Thoracic aorta (tissue), 2 donors: ENCODE results near the gene NEDD9. TPM values are rescaled to one million over a fixed set of nuclear protein-coding genes. Genes with fewer than 3 reads are reported as not detected.

Source experiments
- ATAC-seq: fragments of 150-250 bp; one replicate; pipeline ENCODE4 v1.8.0; 2017; ENCODE audit warnings: low read depth; ENCODE audit not compliant: insufficient number of reproducible peaks, low FRiP score
- DNase-seq: peaks from one replicate; pipeline ENCODE4 v3.0.0-alpha.2; 2020; ENCODE audit warnings: low spot score
- H3K27ac ChIP-seq, 2 donors: fragments of 200-600 bp; sonication (generic); 1 replicate in 1 of 2; 2 replicates in 1 of 2; pipeline ENCODE4 v1.5.1; 2016; ENCODE audit warnings: mild to moderate bottlenecking in 2 of 2, moderate library complexity in 2 of 2
- H3K27me3 ChIP-seq: fragments of 200-600 bp; sonication (generic); replicated peaks from 2 replicates; pipeline ENCODE4 v1.6.0; 2016; ENCODE audit warnings: mild to moderate bottlenecking; ENCODE audit not compliant: insufficient read depth
- H3K36me3 ChIP-seq: fragments of 200-600 bp; sonication (generic); one replicate; pipeline ENCODE4 v1.5.1; 2016
- H3K4me1 ChIP-seq, 2 donors: fragments of 200-600 bp; sonication (generic); 1 replicate in 1 of 2; 2 replicates in 1 of 2; pipeline versions ENCODE4 v1.5.1 to v1.6.0; 2016; ENCODE audit warnings: low read depth in 2 of 2, mild to moderate bottlenecking in 1 of 2; ENCODE audit not compliant: control insufficient read depth in 1 of 2
- H3K4me3 ChIP-seq: fragments of 200-600 bp; sonication (generic); 2 replicates; pipeline ENCODE4 v1.5.1; 2016; ENCODE audit warnings: mild to moderate bottlenecking
- H3K9me3 ChIP-seq: fragments of 200-600 bp; sonication (generic); 2 replicates; pipeline ENCODE4 v1.5.1; 2016
- total RNA-seq, 2 donors: library from RNA; depleted of rRNA; stranded (reverse); fragments of >200 nt; gene quantifications; one replicate each; pipeline versions ENCODE4 v1.1.0 to v1.2.3, GENCODE V29; 2016
- TF ChIP-seq, protein P1 (sequence below): fragments of 200-600 bp; sonication (generic); IDR thresholded peaks from one replicate; pipeline ENCODE4 v1.5.1; 2019; ENCODE audit warnings: antibody characterized with exemption

The NEDD9 gene
- total RNA-seq, 2 donors from 2014 or later = 122 to 181 TPM

DNA sequence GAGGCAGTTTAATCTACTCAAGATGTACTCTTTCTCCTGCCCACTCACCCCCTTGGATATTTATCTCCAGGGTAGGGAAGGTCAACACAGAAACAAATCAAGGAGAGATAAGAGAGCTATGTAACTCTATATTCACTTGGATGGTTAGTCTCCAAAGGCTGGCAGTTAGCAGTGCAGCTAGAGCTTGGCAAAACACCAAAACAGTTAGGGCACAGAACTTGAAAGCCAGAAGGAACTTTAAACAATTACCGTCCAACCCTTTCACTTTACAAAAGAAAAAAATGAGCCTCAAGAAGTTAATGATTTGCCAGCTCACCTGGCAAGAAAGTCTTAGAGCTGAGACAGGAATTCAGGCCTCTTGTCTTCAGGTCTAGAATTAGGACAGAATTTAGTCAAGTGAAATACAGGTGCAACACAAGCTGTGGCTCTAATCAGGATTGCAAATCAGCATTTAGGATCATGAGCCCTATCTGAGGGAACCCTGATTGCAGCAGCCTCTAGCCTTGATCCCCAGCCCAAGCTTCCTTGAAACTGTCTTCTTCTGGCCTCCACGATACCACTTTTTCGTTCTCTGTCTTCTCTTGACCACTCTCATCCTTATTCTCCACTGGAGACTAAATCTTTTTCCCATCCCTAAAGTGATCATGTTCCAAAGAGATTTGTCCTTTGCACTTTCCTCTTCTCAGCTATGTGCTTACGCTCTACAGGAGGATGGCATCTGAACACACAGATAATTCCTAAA, 14.9 kb downstream of the NEDD9 start:
- ATAC-seq (no peak), DNase-seq (no peak)
- Histone ChIP-seq H3K9me3 (no peaks in the 10 kb centered on the region), H3K27me3 (no peaks in the 10 kb centered on the region), H3K4me3 (peak overlapping the region; percentile 34), H3K36me3 (peaks cover 6% of the 10 kb centered on the region), H3K4me1 (peaks cover 95 to 100% of the 10 kb centered on the region in 2 donors), H3K27ac (peak overlapping the region; percentile 91 to 97)
- TF ChIP-seq, protein P1, sequence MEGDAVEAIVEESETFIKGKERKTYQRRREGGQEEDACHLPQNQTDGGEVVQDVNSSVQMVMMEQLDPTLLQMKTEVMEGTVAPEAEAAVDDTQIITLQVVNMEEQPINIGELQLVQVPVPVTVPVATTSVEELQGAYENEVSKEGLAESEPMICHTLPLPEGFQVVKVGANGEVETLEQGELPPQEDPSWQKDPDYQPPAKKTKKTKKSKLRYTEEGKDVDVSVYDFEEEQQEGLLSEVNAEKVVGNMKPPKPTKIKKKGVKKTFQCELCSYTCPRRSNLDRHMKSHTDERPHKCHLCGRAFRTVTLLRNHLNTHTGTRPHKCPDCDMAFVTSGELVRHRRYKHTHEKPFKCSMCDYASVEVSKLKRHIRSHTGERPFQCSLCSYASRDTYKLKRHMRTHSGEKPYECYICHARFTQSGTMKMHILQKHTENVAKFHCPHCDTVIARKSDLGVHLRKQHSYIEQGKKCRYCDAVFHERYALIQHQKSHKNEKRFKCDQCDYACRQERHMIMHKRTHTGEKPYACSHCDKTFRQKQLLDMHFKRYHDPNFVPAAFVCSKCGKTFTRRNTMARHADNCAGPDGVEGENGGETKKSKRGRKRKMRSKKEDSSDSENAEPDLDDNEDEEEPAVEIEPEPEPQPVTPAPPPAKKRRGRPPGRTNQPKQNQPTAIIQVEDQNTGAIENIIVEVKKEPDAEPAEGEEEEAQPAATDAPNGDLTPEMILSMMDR = no peak

DNA sequence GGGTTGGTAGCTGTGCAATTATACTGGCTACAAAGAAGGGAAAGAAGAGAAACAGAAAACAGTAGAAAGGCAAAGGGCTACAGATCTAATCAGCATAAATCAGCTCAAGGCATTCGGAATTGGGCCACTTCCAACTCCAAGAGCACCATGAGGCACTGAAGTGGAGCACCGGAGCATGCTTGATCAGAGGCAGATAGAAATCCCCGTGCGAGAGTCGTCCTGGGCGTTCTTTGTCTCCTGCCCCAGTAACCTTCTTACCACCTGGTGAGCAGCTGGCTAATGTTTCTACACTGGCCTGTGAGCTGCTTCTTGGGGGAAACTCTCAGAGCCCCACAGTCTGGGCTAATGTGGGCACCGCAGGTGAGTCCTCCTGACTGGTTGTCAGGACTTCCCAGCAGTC, 16.7 kb downstream of the NEDD9 start:
- no peaks in the 10 kb centered on the region for H3K27me3 ChIP-seq
- ATAC-seq (no peak), DNase-seq (no peak)
- peak overlapping the region; percentile 47 for H3K4me3 ChIP-seq
- peaks cover 7% of the 10 kb centered on the region for H3K36me3 ChIP-seq
- H3K9me3 ChIP-seq = no peaks in the 10 kb centered on the region
- H3K4me1 ChIP-seq = peaks cover 97 to 100% of the 10 kb centered on the region in 2 donors
- TF ChIP-seq, protein P1 = no peak
- peak overlapping the region; percentile 91 to 97 for H3K27ac ChIP-seq

DNA sequence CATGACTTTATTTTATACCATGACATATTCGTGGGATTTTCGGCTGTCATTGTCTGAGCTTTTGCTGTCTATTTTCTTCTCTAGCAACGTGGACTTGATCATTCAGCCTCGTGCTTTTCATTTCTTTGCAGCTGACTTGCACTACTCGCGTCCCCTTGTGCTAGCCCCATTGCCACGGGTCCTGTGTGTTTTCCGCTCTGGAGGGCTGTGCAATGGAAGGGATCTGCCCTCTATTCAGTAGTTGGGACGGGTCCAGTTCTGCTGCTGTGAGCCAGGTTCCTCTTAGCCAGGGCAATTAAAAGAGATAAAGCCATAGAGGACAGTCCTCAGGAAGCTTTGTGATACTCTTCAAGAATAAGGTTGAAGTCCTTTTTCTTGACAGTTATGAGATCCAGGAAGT, 17.6 kb downstream of the NEDD9 start:
- no peaks in the 10 kb centered on the region for H3K27me3 ChIP-seq
- H3K4me3 ChIP-seq = peak overlapping the region; percentile 47
- peak overlapping the region; percentile 91 to 97 for H3K27ac ChIP-seq
- H3K9me3 ChIP-seq = no peaks in the 10 kb centered on the region
- DNase-seq = no peak
- peaks cover 98 to 100% of the 10 kb centered on the region in 2 donors for H3K4me1 ChIP-seq
- no peak for ATAC-seq
- peaks cover 7% of the 10 kb centered on the region for H3K36me3 ChIP-seq
- TF ChIP-seq, protein P1 = no peak

DNA sequence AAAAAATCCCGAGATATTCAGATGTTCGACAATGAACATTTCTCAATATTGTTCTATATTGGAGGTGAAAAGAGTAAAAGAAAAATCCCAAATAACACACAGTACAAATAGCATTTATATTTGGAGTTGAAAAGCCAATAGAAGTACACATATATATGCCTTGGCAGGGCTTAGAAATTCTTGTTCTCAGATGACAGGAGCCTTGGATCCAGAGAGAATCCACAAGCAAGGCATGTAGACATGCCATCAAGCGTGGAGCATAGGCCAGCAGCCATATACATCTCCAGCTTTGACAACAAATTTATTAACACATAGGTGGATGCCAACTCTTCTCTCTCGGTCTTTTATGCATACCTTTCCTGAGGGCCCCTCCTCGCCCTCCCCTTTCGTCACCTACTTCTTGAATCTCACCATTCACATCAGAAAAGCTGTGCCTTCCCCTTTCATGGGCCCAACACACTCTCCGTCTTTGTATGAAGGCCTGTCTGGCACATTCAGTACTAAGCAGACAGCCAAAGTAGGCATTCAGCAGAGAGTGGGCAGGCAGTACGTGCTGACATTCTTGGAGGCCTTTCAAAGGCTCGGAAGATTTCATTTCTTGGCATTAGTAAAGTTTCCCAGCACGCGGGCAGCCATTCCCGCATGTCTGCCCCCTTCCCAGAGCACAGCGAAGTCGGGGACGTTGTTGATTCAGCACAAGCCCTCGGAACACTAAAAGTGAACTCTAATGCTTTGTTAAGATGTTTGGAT, 18.2 kb downstream of the NEDD9 start:
- Histone ChIP-seq H3K4me1 (peaks cover 98 to 100% of the 10 kb centered on the region in 2 donors), H3K27ac (peak overlapping the region; percentile 91 to 97), H3K36me3 (peaks cover 3% of the 10 kb centered on the region), H3K4me3 (peak overlapping the region; percentile 47), H3K27me3 (no peaks in the 10 kb centered on the region), H3K9me3 (no peaks in the 10 kb centered on the region)
- DNase-seq (peak; percentile 57), ATAC-seq (peak; percentile 12)
- TF ChIP-seq, protein P1 = no peak

DNA sequence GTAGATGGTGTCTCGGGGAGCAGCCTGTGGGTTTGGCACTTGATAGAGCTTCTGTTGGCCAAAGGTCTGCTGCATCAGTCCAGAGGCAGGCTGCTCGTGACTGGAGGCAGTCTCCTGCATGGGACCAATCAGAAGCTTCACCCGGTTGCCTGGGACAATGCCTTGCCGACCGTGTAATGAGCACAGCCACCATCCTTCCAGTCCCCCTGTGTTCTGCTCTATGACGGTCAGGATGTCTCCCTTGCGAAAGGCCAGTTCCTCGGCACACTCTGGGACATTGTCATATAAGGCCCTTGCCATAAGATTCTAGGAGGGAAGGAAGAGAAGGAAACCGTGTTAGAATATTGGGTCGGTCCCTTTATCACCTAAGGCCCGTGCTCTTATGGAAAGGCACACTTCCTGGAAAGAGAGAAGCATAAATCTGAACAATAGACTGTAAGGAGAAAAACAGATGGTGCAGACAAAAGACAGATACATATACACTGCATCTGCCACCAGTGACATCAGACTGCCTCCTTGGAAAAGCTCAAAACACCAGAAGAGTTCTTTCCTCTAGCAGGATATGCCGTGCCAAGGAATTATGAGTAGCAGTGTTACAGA, 18.9 kb downstream of the NEDD9 start:
- peaks cover 3% of the 10 kb centered on the region for H3K36me3 ChIP-seq
- H3K4me1 ChIP-seq = peaks cover 92 to 100% of the 10 kb centered on the region in 2 donors

More for the DNA sequence above, 18.9 kb downstream of the NEDD9 start:
- Histone ChIP-seq H3K27me3 (no peaks in the 10 kb centered on the region), H3K9me3 (no peaks in the 10 kb centered on the region), H3K27ac (peak overlapping the region; percentile 91 to 97), H3K4me3 (peak overlapping the region; percentile 47)
- no peak for ATAC-seq
- no peak for DNase-seq
- TF ChIP-seq, protein P1 = no peak
